Stimulated activated CD4-positive, alpha-beta T cell treated with anti-CD3 and anti-CD28 coated beads, TNF-alpha, amount 100 ng/mL, for 24 hours (primary cell): ENCODE measurements around the gene SOX10.

Experiments used
- DNase-seq, 3 experiments: peaks; one replicate each; pipeline ENCODE4 v3.0.0-alpha.2; 2020; ENCODE audit warnings: low read depth in 3 of 3

The SOX10 gene

GRCh38 chr22:37983860-37984791 is at the start of gene SOX10:
Gene SOX10 (minus strand): TSS chr22:37984555. CDS start chr22:37983784, 771 bp downstream.
- DNase-seq: no peak

DNA sequence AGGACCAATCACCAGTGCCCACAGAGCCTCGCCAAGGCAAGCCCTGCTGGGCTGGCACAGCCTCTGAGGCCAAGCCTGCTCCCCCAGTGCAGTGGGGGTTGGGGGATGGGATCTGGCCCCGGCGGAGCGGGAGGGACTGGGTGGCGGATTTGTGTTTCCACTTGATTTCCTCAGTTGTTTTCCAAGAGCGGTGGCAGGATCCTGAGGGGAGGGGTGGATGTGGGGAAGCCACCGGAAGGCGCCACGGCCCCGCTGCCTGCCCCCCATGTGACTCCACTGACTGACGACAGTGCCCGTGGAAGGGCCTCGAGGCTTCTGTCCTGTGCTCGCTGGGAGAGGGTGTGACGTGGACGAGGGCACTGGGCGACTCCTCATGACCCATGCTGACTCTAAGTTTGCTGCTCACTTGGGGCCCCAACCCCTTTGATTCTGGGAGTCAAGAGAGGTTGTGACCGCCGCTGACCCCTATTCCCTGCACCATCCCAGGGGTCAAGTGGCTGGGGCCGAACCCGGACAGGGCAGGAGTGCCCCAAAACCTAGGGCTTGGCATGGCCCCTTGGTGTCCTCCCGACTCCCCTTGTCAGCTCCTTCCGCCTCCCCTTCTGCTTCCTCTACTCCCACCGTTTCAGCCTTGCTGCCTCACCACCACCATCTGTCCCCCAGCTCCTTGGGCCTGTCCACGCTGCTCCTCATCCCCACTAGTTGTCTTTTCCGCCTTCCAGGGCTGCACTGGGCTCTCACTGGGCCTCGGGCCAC is 49.3 kb upstream of the SOX10 start:
- no peak for DNase-seq

DNA sequence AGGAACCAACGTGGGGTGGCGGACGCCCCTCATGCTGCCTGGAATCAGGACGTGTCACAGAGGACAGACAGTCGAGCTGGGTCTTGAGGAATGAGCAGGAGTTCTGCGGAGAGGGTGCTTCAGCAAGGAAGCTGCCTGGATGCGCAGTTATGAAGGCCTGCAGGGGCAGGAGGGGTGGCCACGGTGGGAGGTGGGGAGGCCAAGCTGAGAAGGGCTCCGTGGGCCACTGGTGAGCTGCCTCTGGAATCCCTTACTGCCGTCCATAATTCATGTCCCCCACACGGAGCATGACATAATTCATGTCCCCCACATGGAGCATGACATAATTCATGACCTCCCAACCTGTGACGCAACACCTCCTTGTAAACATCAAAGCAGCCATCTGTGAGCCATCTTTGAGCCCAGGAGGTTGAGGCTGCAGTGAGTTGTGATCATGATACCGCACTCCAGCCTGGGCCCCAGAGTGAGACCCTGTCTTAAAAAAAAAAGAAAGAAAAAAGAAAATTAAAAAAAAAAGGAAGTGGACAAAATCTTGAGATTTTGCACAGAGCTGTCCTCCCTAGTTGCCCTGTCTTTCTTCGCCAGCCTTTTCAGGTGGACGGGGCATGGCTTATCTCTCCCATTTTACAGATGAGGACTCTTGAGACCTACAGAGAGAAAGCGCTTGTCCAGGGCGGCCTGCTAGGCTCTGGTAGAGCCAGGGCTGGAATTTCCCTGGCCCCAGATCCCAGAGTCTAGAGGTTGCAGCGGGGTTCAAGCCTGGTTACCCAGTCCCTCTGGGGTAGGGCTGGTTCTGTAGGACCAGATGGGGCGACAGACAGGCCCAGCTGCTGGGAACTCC is 48.5 kb upstream of the SOX10 start:
- no peak for DNase-seq

DNA sequence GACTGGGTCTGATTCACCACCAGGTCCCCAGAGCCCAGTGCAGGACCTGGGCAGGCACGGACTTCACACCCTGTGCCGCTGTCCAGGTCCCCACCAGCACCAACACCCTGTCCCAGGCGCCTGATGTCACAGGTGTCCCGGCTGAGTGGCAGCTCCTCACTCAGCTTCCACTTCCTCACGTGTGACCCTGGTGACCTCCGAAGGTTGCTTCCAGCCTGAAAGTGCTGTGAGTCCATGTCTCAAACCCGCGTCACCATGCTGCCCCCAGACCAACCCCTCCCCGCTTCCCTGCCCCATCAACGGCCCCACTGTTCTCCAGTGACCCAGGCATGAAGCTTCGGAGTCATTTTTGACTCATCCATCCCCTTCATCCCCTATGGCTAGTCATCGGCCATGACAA is 47.1 kb upstream of the SOX10 start:
- DNase-seq: no peak

- no peak for DNase-seq
Observed at GRCh38 chr22:38030311-38031133, 46.2 kb upstream of the SOX10 start.

DNA sequence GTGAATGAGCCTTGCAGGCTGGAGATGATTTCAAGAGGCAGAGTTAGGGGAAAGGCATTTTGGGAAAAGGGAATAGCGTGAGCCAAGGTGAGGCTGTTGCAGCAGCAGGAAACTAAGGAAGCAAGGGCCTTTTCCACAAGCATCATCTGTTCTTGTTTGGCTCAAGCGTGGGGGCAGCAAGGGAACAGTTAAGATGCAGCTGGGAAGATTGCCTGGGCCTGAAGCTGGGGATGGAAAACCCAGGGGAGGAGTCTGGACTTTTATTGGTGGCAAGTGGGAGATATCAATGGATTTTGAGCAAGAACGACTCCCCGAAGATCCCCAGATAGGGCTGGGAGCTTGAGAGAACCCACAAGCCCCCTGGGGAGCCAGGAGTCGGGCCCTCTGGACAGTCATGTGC is 45.5 kb upstream of the SOX10 start:
- DNase-seq: no peak

DNA sequence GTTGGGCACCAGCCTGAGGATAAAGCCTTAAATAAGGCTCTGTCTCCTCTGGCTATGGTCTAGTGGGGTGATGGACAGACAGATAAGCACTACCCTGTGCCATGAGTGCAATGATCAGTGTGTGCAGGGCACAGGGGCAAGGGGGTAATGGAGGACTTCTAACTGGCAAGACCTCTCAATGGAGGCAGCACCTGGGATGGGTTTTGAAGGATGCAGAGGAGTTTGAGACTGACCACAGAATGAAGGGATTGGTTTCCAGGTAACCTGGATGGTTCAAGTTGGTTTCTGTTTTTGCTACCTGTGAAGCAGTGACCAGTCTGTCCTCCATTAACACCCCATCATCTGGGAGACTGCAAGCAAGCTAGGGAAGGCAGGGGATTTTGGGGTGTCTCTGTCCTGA is 45.0 kb upstream of the SOX10 start:
- no peak for DNase-seq

DNA sequence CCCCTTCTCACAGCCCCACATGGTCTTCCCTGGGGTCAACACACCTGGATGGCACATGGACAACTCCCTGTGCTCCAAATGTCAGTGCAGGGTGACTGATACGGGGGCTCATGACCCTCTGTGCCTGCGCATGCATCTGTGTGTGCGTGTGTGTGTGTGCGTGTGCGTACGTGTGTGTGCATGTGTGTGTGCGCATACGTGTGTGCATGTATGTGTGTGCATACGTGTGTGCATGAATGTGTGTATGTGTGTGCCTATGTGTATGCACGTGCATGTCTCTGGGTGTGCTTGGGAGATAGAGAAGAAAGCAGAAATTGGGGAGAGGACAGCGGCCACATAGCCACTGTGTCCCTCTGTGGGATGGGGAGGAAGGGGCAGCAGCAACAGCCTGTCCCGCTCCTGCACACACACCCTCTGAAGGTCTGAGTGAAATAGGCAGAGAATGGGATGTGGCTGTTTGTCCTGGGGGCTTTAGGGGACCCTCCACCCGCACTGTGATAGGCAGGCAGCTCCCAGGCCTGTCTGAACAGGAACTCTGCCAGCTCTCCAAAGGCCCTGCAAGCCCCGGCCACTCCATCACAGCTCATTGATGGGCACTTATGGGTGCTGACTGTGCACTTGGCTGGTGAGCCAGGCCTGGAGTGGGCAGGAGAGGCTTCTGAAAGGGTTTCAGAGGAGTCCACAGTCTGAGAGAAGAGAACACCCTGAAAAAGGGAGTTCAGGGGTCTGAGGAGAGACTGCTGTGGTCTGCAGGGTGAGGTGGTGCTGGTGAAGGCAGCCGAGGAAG is 44.2 kb upstream of the SOX10 start:
- DNase-seq: no peak

- no peak for DNase-seq
Observed at GRCh38 chr22:38027487-38027886, 43.1 kb upstream of the SOX10 start.

- DNase-seq: no peak
Observed at GRCh38 chr22:38026130-38027111, 42.1 kb upstream of the SOX10 start.

DNA sequence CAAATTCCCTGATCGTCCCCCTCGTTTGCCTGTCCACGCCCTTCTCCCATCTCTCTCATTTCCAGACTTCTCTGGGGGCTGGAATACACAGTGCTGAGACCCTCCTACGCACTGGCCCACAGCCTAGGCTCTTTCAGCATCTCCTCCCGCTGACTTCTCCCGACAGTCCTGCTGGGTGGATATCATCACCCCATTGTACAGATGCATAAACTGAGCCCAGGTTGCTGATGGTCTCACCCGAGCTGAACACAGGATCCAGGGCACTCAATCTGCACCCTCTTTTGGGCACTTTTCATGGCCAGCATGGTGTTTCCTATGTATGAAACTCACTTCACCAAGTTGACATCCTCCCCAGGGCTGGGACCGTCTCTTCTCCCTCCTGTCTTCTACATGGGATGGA is 41.2 kb upstream of the SOX10 start:
- DNase-seq: no peak

- DNase-seq: no peak
Observed at GRCh38 chr22:38023045-38023444, 38.7 kb upstream of the SOX10 start.

- DNase-seq: no peak
Observed at GRCh38 chr22:38021206-38021605, 36.9 kb upstream of the SOX10 start.

- DNase-seq: no peak
Observed at GRCh38 chr22:38018938-38019827, 34.8 kb upstream of the SOX10 start.

DNA sequence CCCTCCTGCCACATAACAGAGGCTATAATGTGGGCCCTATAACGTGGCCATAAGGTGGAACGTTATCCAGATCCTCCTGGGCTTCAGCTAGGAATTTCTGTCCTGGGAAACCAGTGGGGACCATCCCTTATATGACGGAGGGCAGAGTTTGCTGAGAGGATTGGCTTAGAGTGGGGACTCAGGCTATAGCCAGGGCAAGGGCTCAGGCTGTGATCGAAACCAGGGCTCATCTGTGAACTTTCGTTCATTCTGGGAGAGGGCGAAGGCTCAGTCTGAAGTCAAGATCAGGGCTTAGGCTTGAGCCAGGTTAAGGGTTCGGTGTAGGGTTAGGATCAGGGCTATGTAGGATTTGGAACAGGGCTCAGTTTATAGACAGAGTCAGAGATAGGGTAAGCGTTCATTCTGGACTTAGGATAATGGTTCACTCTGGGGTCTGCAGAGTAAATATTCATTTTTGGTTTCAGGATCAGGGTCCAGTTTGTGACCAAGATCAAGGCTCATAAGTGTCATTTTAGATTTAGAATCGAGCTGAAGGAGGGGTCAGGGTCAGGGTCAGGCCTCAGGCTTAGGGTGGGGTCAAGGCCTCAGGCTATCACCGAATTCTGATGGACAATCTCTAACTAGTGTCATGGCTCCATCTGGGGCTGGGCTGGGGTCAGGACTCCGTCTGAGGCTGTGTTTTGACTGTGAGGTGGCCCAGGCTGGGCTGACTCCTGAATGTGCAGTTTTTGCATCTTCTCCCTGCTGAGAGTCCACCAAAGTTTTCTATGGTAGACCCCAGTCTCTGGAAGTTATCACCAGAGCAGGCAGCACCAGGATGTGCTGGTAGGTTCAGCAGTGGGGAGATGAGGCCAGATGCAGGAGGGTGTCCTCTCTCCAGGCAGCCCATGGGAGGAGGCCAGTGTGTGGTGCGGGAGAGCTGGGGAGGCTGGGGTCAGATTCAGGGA is 33.9 kb upstream of the SOX10 start:
- DNase-seq: no peak

DNA sequence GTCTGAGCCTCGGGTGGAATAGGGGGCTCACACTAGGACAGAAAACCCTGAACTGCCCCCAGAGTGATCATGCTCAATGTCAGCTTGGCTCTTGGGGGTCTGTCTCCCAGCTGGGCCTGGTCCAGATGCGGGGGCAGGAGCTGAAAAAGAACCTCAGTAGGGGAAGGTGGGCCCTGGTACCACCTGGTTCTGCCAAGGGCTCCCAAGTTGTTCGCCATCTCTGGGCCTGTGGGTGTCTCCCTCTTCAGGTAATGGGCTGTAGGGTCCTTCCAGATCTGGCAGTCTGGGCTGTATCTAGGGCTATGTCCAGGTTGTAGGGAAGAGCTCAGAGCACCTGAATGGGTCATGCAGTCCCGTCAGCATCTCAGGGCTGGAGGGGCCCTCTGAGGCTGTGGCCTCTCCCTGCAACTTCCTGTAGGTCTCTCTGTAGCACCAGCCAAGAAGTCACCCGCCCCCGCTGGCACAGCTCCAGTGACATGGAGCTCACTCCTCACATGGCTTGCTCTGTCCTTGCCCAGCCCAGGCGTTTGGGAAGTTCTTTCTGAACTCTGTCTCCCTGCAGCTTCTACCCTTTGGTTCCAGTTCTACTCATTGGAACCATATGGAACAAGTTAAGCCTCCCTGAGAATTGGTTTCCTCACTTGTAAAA is 33.0 kb upstream of the SOX10 start:
- no peak for DNase-seq
